HG03558 (cell line): ENCODE results near the gene MAPKAPK3.

Experiments used
- ATAC-seq: cut with Tn5 transposase; IDR thresholded peaks from one replicate; pipeline ENCODE4 v1.9.1; 2021; ENCODE audit warnings: moderate number of reproducible peaks; ENCODE audit not compliant: unreplicated experiment; ENCODE audit errors: extremely low read depth

The MAPKAPK3 gene

DNA sequence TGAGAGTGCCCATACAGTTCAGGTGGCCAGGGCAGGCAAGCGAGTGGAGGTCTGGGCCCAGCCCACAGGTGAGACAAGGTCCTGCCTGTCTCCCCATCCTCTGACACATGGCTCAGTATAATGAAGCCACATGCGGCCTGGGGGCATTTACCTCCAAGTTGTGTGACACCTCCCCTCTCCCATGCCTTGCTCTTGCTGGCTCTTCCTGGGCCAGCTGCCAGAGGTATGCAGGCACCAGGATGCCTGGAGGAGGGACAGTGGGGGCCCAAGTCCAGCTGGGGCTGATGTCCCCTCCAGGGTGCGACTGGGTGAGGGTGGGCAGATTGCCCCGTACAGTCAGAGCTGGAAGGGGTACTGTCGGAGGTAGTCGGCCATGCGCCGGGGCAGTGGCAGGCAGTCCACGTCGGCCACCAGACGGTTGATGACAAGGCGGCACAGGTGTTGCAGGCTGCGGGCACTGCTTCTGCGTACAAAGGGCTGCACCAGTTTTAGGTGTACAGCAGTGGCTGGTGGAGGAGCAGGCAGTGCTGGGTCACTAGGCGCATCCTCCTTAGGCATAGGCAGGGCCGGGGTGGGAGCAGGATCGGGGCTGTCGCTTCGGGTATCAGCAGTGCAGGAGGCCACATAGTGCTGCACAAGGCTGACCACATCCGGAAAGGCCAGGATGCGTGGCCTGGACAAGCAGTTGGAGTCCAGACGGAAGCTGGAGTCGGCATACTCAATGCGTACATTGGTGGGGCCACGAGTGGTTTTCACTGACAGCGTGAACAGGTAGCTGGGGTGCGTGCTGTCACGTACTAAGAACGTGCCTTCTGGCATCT is 9.5 kb upstream of the MAPKAPK3 start:
- no peak for ATAC-seq

DNA sequence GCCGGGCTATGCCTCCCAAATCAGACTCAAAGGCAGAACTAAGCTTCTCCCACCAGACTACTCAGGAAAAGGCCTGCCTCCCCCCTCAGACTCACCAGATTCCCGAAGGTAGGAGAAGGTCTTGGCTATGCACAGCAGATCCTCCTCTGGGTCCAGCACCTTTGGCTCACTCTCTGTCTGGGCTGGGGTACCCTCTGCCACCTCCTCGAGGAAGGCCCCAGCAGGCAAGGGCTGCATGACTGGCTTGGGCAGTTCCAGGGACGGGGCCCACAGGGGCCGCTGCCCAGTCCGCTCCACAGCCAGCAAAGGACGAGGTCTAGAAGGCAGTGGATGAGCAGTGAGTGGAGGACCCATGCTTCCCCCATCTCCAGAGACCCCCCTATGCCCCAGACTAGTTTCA is 8.7 kb upstream of the MAPKAPK3 start:
- no peak for ATAC-seq

DNA sequence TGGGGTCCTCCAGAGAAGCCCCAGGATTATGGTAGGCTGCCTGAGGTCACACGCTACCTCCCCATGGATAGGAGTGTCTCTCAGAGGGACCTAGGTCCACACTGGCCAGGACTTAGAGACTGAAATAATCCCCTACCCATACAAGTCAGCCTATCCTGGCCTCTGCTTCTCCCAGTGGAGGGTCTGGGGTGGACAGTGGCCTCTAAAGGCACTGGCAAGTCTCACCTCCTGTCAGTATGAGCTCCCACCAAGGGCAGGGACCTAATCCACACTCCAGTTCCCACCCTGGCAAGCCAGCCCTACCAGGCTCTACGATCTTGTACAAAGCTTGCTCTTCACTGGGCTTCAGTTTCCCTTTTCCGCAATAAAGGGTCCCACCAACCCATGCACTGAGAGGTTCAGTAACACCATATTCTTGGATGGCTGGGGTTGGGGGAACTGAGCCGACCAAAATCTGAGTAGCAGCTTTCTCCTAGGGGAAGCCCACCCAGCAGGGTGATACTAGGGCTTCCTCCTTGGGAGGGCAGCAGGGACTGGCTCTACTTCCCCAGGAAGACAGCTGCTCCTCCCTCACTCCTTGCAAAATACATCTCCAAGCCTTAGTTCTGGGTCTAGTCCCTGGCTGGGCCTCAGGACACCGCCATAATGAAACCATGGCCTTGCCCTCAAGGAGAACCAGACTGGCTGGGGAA is 7.7 kb upstream of the MAPKAPK3 start:
- no peak for ATAC-seq

DNA sequence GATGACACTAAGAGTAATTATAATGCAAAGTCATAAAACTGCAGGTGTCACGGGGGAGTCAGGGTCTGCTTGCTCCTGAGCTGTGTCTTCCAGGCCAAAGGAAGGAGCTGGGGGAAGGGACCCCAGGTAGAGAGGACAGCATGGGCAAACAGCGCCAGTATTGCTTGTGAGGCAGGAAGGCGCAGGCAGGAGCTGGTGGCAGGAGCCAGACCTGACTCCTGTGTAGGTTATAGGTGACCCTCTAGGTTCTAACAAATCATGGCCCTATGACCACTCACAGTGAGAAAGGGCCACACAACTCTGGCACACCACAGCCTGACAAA is 7.2 kb upstream of the MAPKAPK3 start:
- no peak for ATAC-seq

DNA sequence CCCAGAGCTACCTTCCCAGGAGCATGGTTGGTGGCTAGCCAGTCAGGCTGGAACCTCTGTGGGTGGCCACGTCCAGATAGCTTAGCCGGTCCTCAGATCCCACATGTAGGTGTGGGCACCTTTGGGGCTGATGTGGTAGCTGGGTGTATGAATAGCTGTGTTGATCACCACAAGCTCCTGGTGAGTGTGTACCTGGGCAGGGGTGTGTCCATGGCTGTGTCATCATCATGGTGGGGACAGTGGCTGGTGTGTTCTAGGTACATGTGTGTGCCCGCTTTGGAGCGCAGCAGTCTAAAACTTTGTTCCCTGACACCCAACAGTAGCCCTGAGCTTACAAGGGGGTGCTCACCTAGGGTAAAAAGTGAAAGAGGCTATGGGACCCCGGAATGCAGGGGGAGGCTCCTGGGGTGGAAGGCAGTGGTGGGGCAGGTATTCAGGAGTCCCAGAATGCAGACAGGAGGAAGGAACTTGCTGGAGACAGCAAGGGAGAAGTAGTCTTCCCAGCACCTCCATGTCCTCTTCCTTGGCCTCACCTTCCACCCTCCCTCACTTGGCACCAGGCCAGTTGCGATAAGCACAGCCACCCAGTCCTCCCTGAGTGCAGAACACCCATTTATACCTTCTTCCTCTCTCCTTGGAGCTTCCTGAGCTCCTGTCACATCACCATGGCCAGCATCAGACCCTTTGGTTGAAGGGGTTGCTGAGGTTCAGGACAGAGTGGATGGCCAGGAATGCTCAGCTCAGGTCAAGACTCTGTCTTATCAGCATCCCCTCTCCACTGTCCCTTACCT is 6.6 kb upstream of the MAPKAPK3 start:
- ATAC-seq = no peak

DNA sequence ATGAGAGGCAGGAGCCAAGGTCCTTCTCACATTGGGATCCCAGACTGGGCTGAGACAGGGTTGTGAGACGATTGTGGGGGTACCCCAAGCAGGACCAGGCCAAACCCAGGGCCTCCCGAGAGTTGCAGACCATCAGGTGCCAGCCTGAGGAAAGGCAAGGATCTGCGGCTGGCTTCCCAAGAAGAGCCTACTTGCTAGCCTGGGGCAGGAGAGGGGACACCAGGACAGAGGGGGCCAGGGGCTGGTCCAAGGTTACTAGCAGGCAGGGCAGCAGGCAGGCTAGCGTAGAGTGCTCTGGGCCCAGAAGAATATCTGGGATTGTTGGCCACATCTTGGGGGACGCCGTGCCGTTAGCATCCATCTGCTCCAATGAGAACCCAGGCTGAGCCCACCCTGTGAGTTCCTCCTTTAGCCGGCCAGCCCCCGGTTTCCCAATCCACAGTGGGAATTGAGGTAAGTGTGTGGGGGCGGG is 5.9 kb upstream of the MAPKAPK3 start:
- no peak for ATAC-seq

DNA sequence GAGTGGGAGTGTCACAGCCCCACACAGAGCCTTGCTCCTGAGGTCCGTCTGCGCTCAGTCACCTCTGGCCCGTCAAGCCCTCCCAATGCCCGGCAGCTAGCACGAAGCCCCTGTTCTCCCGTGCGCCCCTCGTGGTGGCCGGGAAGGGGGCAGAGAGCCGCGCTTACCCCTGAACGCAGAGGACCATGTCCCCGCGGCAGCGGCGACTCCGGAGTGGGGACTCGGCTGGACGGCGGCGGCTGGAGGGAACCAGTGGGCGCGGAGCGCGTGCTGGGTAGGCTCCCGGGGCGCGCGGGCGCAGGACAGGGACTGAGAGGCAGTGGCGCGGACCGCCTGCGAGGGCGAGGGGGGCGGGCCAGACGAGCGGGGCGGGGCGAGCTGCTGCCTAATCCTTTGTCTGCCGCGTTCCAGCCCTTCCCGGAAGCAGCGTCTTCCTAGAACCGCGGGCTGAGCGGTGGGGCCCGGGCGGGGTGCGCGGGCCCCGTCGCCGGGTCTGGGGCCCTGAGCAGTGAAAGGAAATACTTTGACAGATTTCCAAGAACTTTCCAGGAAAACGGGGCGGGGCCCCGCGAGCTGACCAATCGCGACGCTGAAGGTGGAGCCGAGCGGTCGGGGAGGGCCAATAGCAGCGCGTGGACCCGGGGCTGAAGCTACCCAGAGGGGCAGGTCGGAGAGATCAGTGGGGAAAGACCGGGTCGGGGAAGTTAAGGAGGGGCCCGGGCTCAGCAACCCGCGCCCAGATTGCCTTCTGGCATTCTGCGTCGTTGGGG is 5.3 kb upstream of the MAPKAPK3 start, which contains the start of gene CISH:
Gene CISH, minus strand, starts transcription at position 311 of the 770 bp plus-strand sequence. Its CDS starts 124 bp downstream, at position 187.
- peak; percentile 42 for ATAC-seq

DNA sequence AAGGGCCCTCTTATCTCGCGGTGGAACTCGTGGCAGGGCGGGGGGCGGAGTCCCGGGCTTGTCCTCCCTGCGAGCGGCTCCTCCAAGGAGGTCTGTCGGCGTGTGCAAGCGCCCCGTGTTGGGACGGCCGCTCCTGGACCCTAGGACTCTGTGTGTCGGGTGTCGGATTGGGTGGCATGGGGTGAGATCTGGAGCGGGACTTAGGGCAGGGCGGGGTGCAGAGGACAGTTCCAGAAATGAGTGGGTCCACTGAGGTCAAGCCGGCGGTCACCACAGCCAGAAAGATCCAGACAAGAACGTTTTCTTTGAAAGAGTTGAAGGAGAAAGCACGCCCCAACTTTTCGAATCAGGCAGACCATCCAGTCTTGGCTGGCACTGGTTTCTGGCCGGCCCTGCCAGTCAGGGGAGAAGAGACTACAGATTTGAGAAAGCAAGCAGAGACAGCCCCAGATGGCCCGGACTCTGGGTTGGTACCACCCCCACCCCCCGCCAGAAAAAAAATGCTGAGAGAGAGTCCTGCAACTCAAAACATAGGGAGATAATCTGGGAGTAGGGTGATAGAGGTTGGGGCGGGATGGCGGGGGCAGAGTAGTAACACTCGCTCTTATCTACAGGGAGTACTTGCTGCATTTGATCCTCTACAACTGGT is 4.6 kb upstream of the MAPKAPK3 start:
- ATAC-seq = no peak

DNA sequence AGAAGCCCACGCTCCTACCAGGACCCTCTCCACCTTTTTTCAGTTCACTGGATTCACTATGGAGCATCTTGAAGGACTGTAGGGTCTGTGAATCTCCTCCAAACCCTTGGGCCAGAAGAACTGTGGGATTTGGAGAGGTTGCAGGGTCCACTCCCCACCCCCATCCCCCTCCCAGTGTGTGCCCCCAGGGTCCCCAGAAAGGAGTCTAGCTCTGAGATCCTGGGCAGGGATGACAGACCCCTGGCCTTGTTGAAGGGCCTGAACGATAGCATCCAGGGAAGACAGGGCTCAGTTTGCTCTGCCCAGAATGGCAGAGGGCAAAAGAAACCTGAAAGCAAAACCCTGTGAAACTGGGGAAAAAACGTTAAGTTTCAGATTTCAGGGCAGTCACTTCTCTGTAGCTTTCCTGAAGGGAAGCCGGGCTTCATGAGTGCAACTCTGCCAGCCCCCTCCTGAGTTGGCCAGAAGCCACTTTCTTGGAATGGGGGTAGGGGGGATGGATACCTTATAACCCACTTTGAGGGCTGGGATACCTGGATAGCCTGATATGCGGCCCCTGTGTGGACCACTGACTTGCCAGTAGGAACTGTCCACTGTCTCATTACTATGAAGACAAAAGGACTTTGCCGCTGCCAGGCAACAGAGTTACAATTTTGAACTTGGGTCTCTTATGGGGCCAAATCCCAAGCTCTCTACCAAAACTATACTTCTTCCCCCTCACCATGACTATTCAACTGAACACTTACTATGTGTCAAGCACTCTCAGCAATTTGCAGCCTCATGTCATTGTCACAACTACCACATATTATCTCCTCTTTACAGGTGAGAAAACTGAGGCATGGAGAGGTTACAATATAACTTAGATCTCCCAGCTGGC is 3.7 kb upstream of the MAPKAPK3 start:
- ATAC-seq = no peak

DNA sequence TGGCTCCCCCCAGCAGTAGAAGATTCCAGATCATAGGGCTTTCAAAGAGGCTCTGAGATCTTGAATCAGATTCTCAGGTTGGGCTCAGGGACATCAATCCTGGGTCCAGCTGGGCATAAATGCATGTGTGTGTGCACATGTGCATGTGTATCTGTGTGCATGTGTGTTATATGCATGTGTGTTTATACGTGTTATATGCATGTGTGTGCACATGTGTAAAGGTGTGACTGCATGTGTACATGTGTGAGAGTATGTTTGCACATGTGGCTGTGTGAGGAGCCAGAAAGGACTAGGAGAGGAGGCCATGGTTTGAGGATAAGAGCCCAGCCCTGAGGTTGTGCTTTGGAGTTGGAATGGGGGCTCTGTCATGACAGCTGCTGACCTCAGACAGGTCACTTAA is 1.8 kb upstream of the MAPKAPK3 start:
- ATAC-seq = no peak

DNA sequence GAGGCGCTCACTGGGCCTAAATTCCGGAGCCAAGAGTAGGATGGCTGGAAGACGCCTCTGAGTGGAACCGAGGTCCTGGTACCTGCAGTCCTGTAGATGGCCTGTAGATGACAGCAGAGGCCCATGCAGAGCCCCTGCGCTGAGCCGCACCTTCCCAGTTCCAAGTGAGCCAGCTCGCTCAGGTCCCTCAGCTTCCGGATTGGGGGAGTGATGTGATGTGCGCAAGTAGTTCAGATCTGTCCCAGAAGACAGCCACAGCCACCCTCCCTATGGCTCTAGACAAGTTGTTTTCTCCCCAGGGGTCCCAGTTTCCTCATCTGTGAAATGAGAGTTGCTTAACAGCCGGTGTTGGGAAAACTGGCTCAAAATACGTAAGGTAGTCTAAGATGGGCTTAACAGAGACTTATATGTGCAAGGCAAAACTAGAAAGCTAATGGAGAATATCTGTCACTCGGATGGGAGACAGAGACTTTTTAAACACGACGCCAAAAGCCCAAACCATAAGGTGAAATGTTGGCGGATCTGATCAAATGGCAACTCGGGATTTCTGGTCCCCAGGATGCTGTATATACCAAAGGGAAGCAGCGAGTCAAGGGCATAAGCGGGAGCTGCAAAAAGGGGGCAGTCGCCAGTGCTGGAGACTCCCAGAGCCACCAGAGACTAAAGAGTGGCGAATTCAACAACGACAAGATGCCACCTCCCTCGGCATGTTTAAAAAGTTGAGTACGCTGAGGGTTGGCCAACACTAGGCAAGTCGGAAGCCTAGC is 765 bp upstream of the MAPKAPK3 start:
- peak; percentile 26 for ATAC-seq

DNA sequence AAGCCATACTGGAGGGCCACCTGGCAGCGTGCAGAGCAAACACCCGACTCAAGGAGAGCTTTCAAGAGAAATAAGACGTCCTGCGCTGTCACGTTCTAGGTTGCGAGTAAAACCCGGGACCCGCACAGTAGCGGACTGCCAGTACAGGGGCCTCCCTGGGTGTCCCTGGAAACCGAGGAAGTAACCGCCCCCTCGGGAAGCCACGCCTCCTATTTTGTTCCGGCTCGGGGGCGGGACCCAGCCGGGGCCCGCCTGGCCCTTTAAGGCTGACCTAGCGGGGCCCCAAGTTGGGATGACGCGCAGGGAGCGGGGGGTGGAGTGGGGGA is 218 bp upstream of the MAPKAPK3 start:
- ATAC-seq = peak; percentile 39

DNA sequence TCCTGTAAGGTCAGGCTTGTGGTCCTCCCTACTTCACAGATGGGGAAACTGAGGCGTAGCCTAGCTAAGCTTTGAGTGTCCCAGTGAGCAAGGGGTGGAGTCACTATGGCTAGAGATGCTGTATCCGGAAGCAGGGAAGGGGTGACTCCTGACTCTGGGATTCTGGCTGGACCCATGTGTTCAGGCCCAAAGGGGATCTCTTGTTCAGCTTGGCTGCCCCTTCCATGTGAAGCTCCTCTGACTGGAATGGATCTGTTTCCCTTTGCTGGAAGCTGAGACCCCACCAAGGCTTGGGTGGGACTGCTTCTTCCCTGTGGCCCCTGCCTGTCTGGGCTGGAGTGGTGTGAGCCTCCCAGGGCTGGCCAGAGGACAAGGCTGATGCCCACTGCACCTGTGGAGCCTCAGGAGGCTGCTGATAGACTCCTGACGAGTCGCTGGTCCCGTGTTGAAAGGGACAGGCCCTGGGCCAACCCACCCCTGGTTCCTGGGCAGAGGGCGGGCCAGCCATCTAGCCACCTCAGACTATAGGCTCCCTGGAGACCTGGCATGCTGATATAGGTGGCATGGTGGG is 1.0 kb downstream of the MAPKAPK3 start:
- no peak for ATAC-seq

DNA sequence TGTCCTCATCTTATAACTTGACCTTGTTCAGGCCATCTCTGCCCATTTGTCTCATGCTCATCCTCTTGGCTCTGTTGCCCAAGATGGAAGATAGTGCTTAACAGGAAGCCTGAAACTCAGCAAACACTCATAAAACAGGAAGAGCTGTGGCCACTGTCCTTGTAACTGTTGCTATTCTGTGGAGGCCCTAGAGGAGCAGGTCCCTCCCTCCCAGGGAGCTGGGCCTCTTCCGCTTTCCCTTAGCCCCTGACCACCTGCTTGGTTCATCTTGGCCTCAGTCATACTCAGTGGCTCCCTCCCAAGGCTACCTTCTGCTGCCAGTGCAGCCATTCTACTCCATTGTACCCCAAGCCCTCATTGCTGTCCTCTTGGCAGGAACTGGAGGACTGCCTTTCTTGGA is 3.5 kb downstream of the MAPKAPK3 start:
- ATAC-seq = no peak

DNA sequence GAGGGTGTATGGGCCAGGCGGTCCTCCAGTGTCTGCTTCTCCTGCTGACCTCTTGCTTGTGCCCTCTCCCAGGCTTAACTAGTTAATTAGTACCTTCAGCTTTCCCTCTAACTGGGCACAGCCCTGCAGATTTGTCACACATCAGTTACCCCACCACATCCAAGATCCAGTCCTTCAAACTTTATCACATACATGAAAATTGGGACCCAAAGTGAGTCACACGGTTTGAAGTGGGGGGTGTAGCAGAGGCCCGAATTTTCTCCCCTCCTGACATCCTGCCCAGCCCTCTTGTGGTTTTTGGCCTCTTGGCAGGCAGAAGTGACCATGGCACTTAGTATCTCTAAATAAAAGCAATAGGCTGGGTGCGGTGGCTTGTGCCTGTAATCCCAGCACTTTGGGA is 3.9 kb downstream of the MAPKAPK3 start:
- ATAC-seq = no peak

DNA sequence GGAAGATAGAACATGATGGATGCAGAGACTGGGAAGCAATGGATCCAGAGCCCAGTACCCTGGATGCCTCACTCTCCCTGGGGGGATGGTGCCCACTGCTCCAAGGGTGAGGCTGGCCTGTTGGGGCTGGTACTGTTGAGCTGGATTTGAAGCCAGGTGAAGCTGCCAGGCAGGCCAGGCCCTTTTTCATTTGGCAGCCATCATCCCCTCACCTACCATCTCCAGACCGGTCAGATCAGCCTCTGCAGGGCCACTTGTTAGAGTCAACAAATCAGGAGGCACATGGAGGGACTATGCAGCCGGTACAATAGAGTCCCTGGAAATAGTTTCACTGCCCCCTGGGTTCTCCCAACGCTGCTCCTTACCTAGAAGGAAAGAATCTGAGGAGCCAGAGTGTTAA is 5.9 kb downstream of the MAPKAPK3 start:
- ATAC-seq = no peak

DNA sequence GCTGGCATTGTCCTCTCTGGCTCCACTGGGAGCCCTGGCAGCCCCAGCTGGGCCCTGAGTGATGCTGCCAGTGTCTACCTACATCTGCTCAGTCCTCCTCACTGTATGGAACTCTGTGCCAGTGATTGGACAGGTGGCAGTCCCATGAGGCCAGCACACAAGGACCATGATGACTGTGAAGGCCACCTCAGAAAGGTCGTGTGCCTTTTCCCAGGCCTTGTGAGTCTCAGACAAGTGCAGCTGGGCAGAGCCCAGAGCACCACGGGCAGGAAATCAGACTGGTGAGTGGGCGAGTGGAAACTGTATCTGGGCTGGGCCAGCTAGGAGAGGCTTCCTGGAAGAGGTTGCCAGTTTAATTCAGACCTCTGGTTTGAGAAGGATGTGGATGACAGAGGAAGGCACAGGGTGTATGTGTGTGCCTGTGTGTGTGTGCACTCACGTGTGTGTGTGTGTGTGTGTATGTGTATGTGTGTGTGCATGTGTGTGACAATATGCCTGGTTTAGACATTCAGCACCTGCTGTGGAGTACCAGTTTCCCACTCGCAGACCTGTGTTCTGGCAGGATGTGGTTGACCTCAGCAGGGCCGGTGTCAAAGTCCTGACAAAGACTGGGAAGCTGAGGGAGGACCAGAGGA is 7.0 kb downstream of the MAPKAPK3 start:
- no peak for ATAC-seq
